ENCODE data around the gene LTB4R2. TPM values are rescaled to one million over a fixed set of nuclear protein-coding genes. Genes with fewer than 3 reads are reported as not detected.

The LTB4R2 gene
- total RNA-seq, 4 donors from 2014 or later: 131 to 184 (median 156) TPM

DNA sequence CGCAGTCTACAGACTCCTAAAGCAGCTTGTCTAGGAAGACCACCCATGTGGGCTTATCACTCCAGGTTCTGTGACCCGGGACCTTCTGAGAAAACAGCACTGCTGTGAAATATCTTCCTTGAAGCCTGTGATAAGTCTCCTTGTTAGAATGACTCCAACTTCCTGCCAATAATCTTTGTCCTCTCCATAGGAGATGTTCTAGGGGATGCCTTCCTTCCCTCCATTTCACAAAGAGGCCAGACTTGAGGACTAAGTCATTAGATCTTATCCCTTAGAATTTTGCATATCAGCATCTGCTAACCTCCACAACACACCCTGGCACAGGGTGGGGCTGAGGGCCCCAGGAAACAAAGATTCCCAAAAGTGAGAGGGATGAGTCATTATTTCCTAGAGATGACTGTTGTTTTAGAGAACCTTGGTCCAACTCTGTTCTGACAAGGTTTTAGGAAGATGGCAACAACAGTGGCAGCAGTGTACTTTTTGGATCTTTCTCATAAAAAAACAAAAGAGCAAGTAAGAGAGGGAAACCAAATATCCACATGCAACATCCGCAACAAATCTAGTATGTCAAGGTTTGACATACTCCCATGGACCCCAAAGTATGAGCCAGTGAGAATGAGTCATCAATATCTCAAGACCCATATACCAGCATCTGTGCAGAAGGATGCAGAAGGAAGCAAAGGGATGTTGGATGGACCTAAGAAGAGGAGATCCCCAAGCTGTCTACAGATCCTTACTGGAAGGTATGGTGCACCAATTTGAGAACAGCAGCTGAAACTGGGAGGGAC lies 7.4 kb downstream of the LTB4R2 start:
- no peaks in the 10 kb centered on the region for H3K9me3 ChIP-seq
- TF ChIP-seq POLR2A (IDR thresholded peaks at IDR 0.05) (no peak), EP300 (IDR thresholded peaks at IDR 0.05) (no peak), POLR2AphosphoS5 (IDR thresholded peaks at IDR 0.05) (no peak), CTCF (IDR thresholded peaks at IDR 0.05) (no peak)
- H3K4me1 ChIP-seq: peaks cover 49% of the 10 kb centered on the region

GRCh38 chr14:24321212-24321975 lies 11.5 kb downstream of the LTB4R2 start:
- no peak overlapping the region for H3K27ac ChIP-seq
- no peaks in the 10 kb centered on the region for H3K9me3 ChIP-seq
- TF ChIP-seq CTCF (IDR thresholded peaks at IDR 0.05) (no peak), POLR2A (IDR thresholded peaks at IDR 0.05) (no peak), POLR2AphosphoS5 (IDR thresholded peaks at IDR 0.05) (no peak), EP300 (IDR thresholded peaks at IDR 0.05) (no peak)
- no peaks in the 10 kb centered on the region for H3K36me3 ChIP-seq
- no peaks in the 10 kb centered on the region for H3K27me3 ChIP-seq
- no peak for DNase-seq (ENCODE audit: low spot score in 2 of 2)
- H3K4me1 ChIP-seq: peaks cover 9% of the 10 kb centered on the region
- no peak overlapping the region for H3K4me3 ChIP-seq
- WGBS: 93% methylated on average over 14 of the region's 14 CpGs

More for the DNA sequence above, 7.4 kb downstream of the LTB4R2 start:
- DNase-seq (ENCODE audit: low spot score in 2 of 2): no peak
- H3K27me3 ChIP-seq: no peaks in the 10 kb centered on the region
- 63% methylated on average over 3 of the region's 3 CpGs for WGBS
- no peak overlapping the region for H3K4me3 ChIP-seq
- no peaks in the 10 kb centered on the region for H3K36me3 ChIP-seq
- no peak overlapping the region for H3K27ac ChIP-seq

DNA sequence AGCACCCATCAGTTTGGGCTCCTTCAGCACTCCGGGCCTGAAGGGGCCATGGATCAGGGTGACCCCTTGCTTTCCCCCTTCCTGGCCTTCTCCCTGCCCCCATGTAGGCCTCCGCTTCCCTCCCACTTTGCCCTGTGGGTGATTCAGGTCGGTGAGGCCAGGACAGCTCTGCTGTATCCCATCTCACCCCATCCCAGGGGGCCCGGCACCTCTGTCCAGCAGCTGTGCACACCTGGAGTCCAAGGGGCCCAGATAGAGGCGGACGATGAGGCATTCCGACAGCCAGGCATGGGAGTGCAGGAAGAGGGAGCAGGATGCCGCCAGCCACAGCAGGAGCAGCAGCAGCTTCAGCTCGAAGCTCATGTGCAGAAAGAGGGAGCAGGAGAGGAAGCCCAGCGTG lies 12.7 kb downstream of the LTB4R2 start:
- H3K4me3 ChIP-seq: no peak overlapping the region
- no peak for TF ChIP-seq CTCF (IDR thresholded peaks at IDR 0.05)
- TF ChIP-seq EP300 (IDR thresholded peaks at IDR 0.05): no peak
- no peak for TF ChIP-seq POLR2A (IDR thresholded peaks at IDR 0.05)
- no peak for TF ChIP-seq POLR2AphosphoS5 (IDR thresholded peaks at IDR 0.05)
- no peaks in the 10 kb centered on the region for H3K27me3 ChIP-seq
- no peaks in the 10 kb centered on the region for H3K9me3 ChIP-seq
- 91% methylated on average over 10 of the region's 10 CpGs for WGBS
- H3K27ac ChIP-seq: no peak overlapping the region
- DNase-seq (ENCODE audit: low spot score in 2 of 2): no peak
- no peaks in the 10 kb centered on the region for H3K4me1 ChIP-seq
- H3K36me3 ChIP-seq: no peaks in the 10 kb centered on the region

DNA sequence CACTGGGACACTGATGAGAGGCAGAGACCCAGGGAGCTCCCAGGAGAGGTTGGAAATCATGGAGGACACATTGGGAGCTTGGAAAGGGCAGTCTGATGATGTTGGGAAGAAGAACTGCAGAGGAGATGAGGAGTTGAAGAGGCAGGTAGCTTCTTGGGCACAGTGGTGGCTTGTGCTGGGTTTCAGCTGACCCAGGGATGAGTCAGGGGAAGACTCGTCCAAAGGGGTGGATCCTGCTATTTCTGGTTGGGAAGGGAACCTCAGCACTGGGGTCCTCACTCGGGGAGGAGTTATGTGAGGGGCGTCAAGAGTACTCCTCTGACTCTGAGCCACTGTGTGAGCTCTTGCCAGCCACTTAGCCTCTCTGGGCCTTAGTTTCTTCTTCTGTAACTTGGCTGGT lies 13.4 kb downstream of the LTB4R2 start:
- Histone ChIP-seq H3K27me3 (no peaks in the 10 kb centered on the region), H3K9me3 (no peaks in the 10 kb centered on the region), H3K4me1 (no peaks in the 10 kb centered on the region), H3K36me3 (no peaks in the 10 kb centered on the region), H3K4me3 (no peak overlapping the region), H3K27ac (no peak overlapping the region)
- TF ChIP-seq POLR2A (IDR thresholded peaks at IDR 0.05) (no peak), POLR2AphosphoS5 (IDR thresholded peaks at IDR 0.05) (no peak), EP300 (IDR thresholded peaks at IDR 0.05) (no peak), CTCF (IDR thresholded peaks at IDR 0.05) (no peak)
- no peak for DNase-seq (ENCODE audit: low spot score in 2 of 2)
- WGBS: 52% methylated on average over 3 of the region's 3 CpGs

DNA sequence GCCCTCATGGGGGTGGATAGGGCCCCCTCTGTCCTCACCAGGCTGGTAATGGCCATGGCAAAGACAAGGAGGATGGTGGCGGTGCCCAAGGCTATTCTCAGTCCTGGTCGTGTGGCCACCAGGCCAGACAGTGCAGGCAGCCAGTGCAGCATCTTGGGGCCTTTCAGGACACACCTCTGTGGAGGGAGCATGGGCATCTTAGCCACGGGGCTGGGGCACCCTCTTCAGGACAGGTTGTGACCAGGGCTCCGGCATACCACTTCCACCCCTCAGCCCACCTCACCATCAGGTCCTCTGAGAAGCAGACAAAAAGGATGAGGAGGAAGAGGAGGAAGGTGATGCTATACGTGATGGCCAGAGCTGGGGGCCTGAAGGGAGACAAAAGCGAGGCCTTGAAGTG lies 14.1 kb downstream of the LTB4R2 start:
- 76% methylated on average over 6 of the region's 6 CpGs for WGBS
- no peak for DNase-seq (ENCODE audit: low spot score in 2 of 2)

More for the DNA sequence above, 14.1 kb downstream of the LTB4R2 start:
- Histone ChIP-seq H3K4me3 (no peak overlapping the region), H3K4me1 (peaks cover 2% of the 10 kb centered on the region), H3K27ac (no peak overlapping the region), H3K36me3 (no peaks in the 10 kb centered on the region), H3K27me3 (no peaks in the 10 kb centered on the region), H3K9me3 (no peaks in the 10 kb centered on the region)
- TF ChIP-seq POLR2A (IDR thresholded peaks at IDR 0.05) (no peak), EP300 (IDR thresholded peaks at IDR 0.05) (no peak)

All from suprapubic skin (tissue), 4 donors.